Right lobe of liver (tissue), 4 donors: ENCODE results near the gene NUPR1.

Experiments used
- POLR2A ChIP-seq: fragments of 450-650 bp; IDR thresholded peaks from one replicate; pipeline ENCODE4 v1.6.1; 2017; ENCODE audit warnings: antibody characterized with exemption, mild to moderate bottlenecking
- TF ChIP-seq, protein P1 (sequence below), 4 donors: fragments of 200-600 bp in 3 of 4; fragments of 450-650 bp in 1 of 4; IDR thresholded peaks; one replicate each; pipeline versions ENCODE4 v1.5.1 to v1.8.0; 2016 to 2022; ENCODE audit warnings: antibody characterized with exemption in 4 of 4, mild to moderate bottlenecking in 2 of 4
- donor health status: DM: no; HTN: no; CAD: no.
- donor health status: DM: no; HTN: no; CAD: no.
- donor health status: DM: no; HTN: yes; CAD: no.

GRCh38 chr16:28498666-28499381 lies 40.0 kb downstream of the NUPR1 start:
- TF ChIP-seq, protein P1, sequence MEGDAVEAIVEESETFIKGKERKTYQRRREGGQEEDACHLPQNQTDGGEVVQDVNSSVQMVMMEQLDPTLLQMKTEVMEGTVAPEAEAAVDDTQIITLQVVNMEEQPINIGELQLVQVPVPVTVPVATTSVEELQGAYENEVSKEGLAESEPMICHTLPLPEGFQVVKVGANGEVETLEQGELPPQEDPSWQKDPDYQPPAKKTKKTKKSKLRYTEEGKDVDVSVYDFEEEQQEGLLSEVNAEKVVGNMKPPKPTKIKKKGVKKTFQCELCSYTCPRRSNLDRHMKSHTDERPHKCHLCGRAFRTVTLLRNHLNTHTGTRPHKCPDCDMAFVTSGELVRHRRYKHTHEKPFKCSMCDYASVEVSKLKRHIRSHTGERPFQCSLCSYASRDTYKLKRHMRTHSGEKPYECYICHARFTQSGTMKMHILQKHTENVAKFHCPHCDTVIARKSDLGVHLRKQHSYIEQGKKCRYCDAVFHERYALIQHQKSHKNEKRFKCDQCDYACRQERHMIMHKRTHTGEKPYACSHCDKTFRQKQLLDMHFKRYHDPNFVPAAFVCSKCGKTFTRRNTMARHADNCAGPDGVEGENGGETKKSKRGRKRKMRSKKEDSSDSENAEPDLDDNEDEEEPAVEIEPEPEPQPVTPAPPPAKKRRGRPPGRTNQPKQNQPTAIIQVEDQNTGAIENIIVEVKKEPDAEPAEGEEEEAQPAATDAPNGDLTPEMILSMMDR (IDR thresholded peaks at IDR 0.05), result no peak
- TF ChIP-seq POLR2A, result no peak
